NOMO-1 (cell line): ENCODE results near the gene PHF1.
A peak's percentile ranks its signal among the peaks of the same experiment; 100 is the strongest.

ENCODE experiments used
- DNase-seq, 2 experiments: peaks; one replicate each; lab custom pipeline; 2025; ENCODE audit not compliant: unreplicated experiment in 2 of 2; lab: John Stamatoyannopoulos, UW

The PHF1 gene

DNA sequence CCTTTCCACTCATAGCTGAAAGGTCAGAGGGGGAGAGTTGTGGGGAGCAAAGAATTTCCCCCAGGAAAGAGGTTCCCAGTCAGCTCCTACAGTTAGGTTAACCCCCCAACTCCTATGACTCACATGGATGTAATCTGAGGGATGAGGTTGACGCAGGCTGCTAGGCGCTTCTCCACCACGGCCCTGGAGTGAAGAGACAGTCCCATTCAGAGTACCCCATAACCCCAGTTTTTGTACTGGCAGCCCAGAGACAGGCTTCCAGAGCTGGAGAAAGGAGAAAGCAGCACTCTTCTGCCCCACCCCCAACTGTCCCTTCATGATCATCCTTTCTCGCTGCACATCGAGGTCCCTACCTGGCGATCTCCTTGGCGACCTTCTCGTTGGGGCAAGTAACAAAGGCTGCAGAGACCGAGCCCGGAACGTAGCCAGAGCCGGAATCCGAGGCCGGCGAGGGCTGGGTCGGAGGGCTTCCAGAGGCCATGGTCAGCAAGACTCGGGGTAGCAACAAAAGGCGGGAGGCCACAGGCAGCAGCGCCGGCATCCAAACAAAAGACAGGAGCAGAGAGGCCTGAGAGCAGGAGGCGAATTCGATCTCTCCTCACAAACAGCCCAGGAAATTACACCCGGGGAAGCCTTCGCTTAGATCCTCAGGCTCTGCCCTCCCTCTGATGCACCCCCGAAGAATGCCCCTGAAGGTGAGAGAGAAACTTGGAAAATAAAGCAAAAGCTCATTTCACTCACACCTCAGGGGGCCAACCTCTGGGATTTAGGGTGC lies 6.5 kb downstream of the PHF1 start:
- no peak for DNase-seq

DNA sequence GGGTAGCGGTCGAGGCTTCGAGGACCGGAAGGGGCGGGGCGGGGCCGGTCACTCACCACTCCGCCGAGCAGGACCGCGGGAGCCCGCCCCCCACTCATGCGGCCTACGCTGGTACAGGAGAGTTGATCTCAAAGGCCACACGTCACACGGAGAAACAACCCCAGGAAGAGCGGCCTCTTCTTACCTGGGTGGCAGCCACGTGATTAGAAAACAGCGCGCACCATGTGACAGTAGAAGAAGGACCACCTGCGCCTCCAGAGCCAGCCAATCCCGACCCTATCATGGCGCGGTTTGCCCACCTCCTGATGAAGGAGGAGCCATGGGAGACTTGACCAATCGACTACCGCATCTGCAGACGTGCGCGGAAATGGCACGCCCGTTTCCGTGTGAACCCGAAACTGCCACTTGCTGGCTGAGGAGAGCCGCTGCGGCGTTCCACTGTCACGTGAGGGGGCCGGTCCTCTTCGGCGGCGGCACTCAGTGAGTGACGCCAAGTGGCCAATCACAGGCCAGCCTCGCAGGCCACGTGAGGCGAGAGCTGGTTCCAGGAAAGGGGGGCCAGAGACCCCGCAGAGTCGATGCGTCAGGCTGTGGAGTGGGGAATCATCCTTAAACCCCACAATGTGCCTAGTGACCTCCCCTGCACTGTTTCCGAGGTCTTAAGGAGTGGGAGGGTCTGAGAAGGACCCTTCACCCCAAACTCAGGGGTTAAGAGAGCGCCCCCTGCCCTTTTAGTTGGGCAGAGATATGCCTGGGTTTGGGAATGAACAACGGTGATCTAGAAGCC lies 7.3 kb downstream of the PHF1 start, which contains the start of gene CUTA:
CUTA (minus strand) TSS at position 205 of the 787 bp plus-strand sequence; CDS start at position 98, 107 bp downstream.
- DNase-seq, result peak; percentile 98 to 99

DNA sequence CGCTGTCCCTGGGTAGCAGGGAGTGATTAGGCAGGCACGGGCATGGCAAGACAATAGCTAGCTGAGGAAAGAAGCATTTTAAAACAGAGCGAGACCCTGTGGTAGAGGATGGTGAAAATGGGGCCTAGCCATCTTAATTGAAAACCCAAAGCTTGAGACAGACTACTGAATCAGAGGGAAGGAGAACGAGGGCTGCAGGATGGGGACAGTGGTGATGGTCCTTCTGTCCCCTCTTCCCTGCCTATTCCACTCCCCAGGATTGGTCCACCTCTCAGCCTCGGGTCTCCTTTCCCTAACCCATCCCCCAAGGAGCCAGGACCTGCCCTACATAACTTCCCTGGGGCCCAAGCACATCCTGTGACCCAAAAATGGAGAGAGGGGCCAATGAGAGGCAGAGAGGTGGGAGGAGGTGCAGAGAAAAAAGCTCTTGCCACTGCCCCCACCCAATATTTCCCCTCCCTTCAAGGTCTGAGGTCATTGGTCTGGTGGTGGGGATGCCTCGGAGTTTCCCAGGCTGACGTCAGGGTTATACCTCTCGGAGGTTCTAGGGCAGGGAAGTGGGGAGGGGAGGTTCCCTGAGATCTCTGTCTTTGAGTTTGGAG lies 8.0 kb downstream of the PHF1 start:
- no peak for DNase-seq

DNA sequence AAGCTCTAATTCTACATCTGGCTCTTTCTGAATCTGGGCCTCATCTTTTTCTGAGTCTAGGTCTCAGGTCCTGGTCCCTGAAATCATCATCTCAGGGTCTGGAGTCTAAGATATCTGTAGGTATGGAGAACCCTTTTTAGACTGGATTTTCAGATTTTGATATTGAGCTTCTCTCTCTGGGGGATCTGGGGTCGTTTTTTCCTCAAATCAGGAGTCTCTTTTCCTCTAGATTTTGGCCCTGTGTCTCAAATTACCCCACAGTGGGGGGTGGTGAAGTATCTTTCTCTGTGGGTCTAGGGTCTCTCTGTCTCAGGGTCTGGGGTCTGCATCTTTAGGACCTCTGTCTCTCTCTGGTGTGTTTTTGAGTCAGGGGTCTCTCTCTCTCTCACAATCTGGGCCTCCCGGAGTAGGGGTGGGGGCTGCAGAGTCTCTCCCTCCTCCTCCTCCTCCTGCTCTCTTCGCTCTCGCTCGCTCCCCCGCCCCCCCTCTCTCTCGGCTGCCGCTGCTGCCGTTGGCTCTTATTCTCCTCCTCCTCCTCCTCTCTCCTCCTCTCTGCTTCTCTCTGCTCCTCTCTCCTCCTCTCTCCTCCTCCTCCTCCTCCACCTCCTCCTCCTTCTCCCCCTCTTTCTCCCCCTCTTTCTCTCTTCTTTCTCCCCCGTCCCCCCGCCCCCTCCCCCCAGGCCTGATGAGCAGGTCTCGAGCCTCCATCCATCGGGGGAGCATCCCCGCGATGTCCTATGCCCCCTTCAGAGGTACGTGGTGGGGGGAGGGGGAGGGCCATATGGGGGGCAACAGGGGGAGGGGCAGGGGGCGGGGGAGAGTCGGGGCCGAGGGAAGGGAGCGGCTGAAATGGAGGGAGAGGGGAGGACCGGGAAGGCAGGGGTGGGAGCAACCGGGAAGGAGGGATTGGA lies 9.0 kb downstream of the PHF1 start, which contains the start of gene SYNGAP1:
SYNGAP1 (plus strand) TSS at position 486 of the 911 bp plus-strand sequence; CDS start at position 686, 200 bp downstream.
- DNase-seq, result no peak

- DNase-seq, result no peak
These were observed 9.9 kb downstream of the PHF1 start for GRCh38 chr6:33420491-33421343.

GRCh38 chr6:33421344-33421643 lies 10.5 kb downstream of the PHF1 start:
- no peak for DNase-seq

- no peak for DNase-seq
These were observed 13.0 kb downstream of the PHF1 start for GRCh38 chr6:33423777-33424176.

GRCh38 chr6:33424855-33425667 lies 14.2 kb downstream of the PHF1 start:
- DNase-seq, result no peak

- peak; percentile 73 to 79 for DNase-seq
These were observed 15.1 kb downstream of the PHF1 start for GRCh38 chr6:33425668-33426577.

DNA sequence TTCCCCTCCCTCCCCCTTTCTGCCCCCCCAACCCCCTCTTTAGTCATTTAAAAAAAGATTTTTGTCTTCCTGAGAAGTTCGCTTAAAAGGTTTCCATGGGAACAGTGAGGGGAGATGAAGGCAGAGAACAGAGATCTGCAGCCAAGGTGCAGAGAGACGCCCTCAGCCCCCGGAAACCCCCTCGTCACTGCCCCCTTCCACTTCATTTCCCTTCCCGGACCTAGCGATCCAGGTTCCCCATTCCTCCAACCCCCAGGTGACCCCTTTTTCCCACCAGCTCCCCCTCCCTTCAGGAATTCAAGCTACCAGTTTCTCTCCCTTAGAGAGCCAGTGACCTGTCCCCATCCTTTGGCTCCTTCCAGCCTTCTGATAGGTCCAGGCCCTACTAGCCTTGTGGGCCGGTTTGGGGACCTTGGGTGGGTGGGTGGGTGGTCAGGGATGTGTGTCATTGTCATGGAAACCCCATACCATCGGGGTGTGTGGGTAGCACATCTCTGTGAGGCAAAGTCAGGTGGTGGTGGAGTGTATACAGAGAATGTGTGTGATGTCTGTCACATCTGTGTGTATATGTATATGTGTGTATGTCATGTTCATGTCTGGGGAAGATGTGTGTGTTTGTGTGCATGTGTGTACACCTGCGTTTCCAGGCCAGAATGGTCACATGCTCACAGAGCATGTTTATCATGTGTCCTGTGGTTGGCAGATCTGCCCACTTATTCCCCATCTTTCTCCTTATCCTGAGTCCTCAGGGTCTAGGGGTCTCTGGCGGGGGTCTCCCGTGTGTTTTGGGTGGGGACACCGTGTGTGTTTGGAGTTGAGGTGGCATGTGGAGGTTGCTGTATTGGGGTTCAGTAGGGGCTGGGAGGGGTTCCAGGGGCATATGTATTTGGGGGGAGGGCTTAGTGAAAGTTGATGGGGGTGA lies 16.0 kb downstream of the PHF1 start:
- no peak for DNase-seq

GRCh38 chr6:33427585-33428223 lies 16.9 kb downstream of the PHF1 start:
- DNase-seq, result peak; percentile 16 to 27

DNA sequence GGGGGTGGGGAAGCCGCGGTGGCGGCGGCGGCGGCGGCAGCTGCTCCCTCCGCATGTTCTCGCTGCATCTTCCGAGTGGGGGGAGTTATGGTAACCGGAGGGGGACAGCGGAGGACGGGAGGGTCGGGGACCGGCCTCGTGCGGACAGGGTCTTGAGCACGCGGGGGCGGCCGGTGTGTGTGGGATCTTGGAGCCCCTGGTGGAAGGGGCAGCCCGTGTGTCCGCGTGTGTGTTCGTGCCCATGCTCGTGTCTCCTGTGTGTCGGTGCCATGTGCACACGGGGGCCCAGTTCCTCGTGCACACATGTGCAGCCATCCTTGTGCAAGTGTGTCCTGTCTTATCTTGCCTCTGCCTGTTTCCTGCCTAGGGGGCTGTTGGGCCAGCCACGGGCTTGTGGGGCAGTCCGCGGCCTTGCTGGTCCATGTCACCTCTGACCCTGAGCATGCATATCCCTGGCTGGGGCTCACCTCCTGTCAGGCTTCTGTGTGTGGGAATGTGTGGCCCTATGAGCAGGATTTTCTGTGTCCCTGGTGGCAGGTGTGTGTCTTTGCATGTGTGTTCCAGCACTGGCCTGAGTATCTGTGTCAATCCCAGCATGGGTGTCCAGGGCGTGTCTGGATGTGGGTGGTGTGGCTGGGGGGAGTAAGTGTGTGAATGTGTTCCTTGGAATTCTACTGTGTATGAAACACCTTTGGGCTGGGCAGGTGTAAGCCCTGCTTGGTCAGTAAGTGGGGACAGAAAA lies 17.6 kb downstream of the PHF1 start:
- DNase-seq, result peak; percentile 19 to 31

- no peak for DNase-seq
These were observed 18.3 kb downstream of the PHF1 start for GRCh38 chr6:33428966-33429749.

DNA sequence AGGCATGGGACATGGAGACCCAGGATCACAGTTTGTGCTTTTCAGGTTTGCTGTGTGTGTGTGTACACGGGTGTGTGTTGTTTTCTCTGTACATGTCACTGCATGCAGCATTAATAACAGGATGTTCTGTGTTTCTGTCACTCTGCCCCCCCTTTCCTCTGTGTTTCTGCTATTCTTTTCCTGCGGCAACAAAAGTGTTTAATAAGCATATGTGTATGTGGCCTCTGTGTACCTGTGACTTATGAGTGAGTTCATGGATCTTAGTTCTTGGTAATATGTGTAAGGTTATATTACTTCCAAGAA lies 18.9 kb downstream of the PHF1 start:
- no peak for DNase-seq

DNA sequence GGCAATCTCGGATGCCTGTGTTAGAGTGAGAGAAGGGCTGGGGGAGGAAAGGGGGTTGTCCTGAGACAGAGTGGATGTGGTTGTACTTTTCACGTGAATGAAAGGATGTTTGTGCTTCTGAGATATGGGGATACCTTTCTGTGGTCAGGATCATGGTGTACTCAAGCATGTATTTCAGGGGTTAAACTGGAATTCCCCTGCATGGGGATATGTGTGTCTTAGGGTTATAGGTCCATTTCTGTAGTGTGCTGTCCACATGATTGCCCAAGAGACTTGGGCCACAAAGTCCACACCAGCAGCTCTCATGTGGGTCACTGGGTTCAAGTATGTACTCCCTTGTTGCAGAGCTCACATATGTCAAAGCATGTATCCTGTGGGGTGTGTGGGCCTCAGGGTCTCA lies 19.5 kb downstream of the PHF1 start:
- DNase-seq, result no peak
